HepG2 (cell line): ENCODE results near the gene CHST12. TPM values are rescaled to one million over a fixed set of nuclear protein-coding genes. Genes with fewer than 3 reads are reported as not detected.

Source experiments
- AGO1 ChIP-seq: fragments of 200-400 bp; formaldehyde crosslinking; IDR thresholded peaks from 2 replicates; pipeline ENCODE4 v1.6.1; 2017; ENCODE audit warnings: mild to moderate bottlenecking, low read depth, low read length, moderate library complexity; ENCODE audit not compliant: poor library complexity, severe bottlenecking
- TEAD2 ChIP-seq: sonication (generic); formaldehyde crosslinking; IDR thresholded peaks from 2 replicates; pipeline ENCODE4 v1.9.0; 2021; ENCODE audit warnings: missing genetic modification reagents
- ZFP62 ChIP-seq: sonication (generic); formaldehyde crosslinking; IDR thresholded peaks from 2 replicates; pipeline ENCODE4 v1.4.0; 2020; ENCODE audit warnings: missing genetic modification reagents
- ZNF816 ChIP-seq: sonication (generic); formaldehyde crosslinking; IDR thresholded peaks from 2 replicates; pipeline ENCODE4 v1.8.0; 2022; ENCODE audit warnings: missing genetic modification reagents, mild to moderate bottlenecking, borderline replicate concordance
- polyA plus RNA-seq, 8 experiments: library from polyadenylated mRNA; depleted of rRNA in 3 of 8; stranded (reverse) in 7 of 8; unstranded in 1 of 8; fragments of >200 nt; fragmentation: Illumina TruSeq in 4 of 8; extraction: Trizol in 4 of 8; gene quantifications; 2 replicates each; pipeline versions ENCODE4 v1.2.1 to v1.2.3, GENCODE V29; 2011 to 2016; ENCODE audit warnings: low read depth in 4 of 8, missing spikeins in 1 of 8, mixed read lengths in 1 of 8; ENCODE audit not compliant: insufficient read depth in 1 of 8
- total RNA-seq, 5 experiments: library from RNA; depleted of rRNA; stranded (reverse); fragments of >200 nt; fragmentation: Illumina TruSeq; extraction: Trizol; gene quantifications; 2 replicates each; pipeline ENCODE4 v1.2.3, GENCODE V29; 2016; ENCODE audit warnings: low read depth in 1 of 5
- TF ChIP-seq, protein P1 (sequence below): sonication (generic); formaldehyde crosslinking; IDR thresholded peaks from 2 replicates; pipeline ENCODE4 v1.9.0; 2021; ENCODE audit warnings: mild to moderate bottlenecking, missing genetic modification reagents
- TF ChIP-seq, protein P2 (sequence below): sonication (generic); formaldehyde crosslinking; IDR thresholded peaks from 2 replicates; pipeline ENCODE4 v1.5.0; 2020; ENCODE audit warnings: missing genetic modification reagents
- TF ChIP-seq, protein P3 (sequence below): IDR thresholded peaks from 2 replicates; pipeline ENCODE4 v1.6.1; 2016; ENCODE audit warnings: mild to moderate bottlenecking
- TF ChIP-seq, protein P4 (sequence below): sonication (generic); formaldehyde crosslinking; IDR thresholded peaks from 2 replicates; pipeline ENCODE4 v1.9.0; 2021; ENCODE audit warnings: missing genetic modification reagents, mild to moderate bottlenecking, borderline replicate concordance
- TF ChIP-seq, protein P5 (sequence below): IDR thresholded peaks from 2 replicates; pipeline ENCODE4 v1.6.1; 2016; ENCODE audit warnings: low read depth, control low read depth
- TF ChIP-seq, protein P6 (sequence below): sonication (generic); formaldehyde crosslinking; IDR thresholded peaks from 2 replicates; pipeline ENCODE4 v1.5.1; 2020; ENCODE audit warnings: mild to moderate bottlenecking, missing genetic modification reagents

The CHST12 gene
- total and polyA plus RNA-seq, 2 of the 13 experiments (the other 11 are each of a cell fraction or from before 2014, with no cell fraction given), result 6.4 to 15.8 TPM

DNA sequence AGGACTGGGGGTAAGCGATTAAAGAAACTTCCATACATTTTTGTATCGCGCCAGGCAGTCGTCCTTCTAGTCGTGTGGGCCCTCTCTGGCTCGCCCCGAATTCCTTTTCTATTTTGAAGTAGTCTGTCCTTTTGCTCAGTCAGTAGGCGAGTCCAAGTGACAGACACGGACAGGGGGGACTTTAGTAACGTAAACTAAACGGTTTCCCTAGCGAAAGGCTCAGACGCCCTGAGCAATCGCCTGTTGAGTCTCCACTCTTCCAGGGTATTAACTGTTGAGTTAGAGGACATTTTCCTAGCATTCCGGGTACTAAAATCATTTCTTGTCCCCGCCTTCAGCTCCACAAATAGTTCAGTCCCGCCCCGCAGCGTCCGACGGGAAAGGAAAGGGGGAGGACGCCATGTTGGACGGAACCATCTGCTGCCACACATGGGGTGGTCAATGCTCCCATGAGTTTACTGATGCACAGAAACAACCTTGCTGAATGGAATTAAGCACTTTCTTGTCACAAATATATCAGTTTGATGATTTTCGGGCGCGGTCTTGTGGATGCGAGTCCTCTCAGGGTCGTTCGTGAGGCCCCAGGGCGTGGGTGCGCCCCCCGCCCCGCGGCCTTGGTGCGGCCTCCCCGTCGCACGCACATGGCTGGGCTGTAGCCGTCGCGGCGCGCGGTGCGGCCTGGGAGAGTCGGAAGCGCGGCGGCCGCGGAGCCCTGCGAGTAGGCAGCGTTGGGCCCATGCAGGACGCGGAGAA is 49.0 kb upstream of the CHST12 start, which contains the start of gene EIF3B (continued):
- TF ChIP-seq, protein P1, sequence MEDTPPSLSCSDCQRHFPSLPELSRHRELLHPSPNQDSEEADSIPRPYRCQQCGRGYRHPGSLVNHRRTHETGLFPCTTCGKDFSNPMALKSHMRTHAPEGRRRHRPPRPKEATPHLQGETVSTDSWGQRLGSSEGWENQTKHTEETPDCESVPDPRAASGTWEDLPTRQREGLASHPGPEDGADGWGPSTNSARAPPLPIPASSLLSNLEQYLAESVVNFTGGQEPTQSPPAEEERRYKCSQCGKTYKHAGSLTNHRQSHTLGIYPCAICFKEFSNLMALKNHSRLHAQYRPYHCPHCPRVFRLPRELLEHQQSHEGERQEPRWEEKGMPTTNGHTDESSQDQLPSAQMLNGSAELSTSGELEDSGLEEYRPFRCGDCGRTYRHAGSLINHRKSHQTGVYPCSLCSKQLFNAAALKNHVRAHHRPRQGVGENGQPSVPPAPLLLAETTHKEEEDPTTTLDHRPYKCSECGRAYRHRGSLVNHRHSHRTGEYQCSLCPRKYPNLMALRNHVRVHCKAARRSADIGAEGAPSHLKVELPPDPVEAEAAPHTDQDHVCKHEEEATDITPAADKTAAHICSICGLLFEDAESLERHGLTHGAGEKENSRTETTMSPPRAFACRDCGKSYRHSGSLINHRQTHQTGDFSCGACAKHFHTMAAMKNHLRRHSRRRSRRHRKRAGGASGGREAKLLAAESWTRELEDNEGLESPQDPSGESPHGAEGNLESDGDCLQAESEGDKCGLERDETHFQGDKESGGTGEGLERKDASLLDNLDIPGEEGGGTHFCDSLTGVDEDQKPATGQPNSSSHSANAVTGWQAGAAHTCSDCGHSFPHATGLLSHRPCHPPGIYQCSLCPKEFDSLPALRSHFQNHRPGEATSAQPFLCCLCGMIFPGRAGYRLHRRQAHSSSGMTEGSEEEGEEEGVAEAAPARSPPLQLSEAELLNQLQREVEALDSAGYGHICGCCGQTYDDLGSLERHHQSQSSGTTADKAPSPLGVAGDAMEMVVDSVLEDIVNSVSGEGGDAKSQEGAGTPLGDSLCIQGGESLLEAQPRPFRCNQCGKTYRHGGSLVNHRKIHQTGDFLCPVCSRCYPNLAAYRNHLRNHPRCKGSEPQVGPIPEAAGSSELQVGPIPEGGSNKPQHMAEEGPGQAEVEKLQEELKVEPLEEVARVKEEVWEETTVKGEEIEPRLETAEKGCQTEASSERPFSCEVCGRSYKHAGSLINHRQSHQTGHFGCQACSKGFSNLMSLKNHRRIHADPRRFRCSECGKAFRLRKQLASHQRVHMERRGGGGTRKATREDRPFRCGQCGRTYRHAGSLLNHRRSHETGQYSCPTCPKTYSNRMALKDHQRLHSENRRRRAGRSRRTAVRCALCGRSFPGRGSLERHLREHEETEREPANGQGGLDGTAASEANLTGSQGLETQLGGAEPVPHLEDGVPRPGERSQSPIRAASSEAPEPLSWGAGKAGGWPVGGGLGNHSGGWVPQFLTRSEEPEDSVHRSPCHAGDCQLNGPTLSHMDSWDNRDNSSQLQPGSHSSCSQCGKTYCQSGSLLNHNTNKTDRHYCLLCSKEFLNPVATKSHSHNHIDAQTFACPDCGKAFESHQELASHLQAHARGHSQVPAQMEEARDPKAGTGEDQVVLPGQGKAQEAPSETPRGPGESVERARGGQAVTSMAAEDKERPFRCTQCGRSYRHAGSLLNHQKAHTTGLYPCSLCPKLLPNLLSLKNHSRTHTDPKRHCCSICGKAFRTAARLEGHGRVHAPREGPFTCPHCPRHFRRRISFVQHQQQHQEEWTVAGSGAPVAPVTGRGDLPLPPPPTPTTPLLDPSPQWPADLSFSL (CRISPR knock-in tag), result no peak
- TF ChIP-seq, protein P2, sequence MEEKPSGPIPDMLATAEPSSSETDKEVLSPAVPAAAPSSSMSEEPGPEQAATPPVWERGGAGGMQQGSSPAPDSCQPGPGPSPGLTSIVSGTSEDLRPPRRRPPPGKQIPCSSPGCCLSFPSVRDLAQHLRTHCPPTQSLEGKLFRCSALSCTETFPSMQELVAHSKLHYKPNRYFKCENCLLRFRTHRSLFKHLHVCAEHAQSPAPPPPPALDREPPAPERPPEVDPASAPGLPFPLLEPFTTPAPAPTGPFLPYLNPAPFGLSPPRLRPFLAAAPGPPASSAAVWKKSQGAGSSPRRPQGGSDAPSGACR (CRISPR knock-in tag), result no peak; the same call in 1 of the 2 replicates
- TF ChIP-seq ZFP62, result 0 out of 2 replicates have a peak, but pooled peaks have one; percentile 52
- TF ChIP-seq, protein P3, sequence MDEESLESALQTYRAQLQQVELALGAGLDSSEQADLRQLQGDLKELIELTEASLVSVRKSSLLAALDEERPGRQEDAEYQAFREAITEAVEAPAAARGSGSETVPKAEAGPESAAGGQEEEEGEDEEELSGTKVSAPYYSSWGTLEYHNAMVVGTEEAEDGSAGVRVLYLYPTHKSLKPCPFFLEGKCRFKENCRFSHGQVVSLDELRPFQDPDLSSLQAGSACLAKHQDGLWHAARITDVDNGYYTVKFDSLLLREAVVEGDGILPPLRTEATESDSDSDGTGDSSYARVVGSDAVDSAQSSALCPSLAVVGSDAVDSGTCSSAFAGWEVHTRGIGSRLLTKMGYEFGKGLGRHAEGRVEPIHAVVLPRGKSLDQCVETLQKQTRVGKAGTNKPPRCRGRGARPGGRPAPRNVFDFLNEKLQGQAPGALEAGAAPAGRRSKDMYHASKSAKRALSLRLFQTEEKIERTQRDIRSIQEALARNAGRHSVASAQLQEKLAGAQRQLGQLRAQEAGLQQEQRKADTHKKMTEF (CRISPR knock-in tag), result peak; percentile 32; the same call in 1 of the 2 replicates
- TF ChIP-seq, protein P4, sequence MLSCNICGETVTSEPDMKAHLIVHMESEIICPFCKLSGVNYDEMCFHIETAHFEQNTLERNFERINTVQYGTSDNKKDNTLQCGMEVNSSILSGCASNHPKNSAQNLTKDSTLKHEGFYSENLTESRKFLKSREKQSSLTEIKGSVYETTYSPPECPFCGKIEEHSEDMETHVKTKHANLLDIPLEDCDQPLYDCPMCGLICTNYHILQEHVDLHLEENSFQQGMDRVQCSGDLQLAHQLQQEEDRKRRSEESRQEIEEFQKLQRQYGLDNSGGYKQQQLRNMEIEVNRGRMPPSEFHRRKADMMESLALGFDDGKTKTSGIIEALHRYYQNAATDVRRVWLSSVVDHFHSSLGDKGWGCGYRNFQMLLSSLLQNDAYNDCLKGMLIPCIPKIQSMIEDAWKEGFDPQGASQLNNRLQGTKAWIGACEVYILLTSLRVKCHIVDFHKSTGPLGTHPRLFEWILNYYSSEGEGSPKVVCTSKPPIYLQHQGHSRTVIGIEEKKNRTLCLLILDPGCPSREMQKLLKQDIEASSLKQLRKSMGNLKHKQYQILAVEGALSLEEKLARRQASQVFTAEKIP (CRISPR knock-in tag), result no peak
- no peak for TF ChIP-seq ZNF816 (CRISPR knock-in tag)
- TF ChIP-seq, protein P5, sequence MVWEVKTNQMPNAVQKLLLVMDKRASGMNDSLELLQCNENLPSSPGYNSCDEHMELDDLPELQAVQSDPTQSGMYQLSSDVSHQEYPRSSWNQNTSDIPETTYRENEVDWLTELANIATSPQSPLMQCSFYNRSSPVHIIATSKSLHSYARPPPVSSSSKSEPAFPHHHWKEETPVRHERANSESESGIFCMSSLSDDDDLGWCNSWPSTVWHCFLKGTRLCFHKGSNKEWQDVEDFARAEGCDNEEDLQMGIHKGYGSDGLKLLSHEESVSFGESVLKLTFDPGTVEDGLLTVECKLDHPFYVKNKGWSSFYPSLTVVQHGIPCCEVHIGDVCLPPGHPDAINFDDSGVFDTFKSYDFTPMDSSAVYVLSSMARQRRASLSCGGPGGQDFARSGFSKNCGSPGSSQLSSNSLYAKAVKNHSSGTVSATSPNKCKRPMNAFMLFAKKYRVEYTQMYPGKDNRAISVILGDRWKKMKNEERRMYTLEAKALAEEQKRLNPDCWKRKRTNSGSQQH (CRISPR knock-in tag), result peak; percentile 80
- no peak for TF ChIP-seq AGO1
- no peak for TF ChIP-seq TEAD2 (CRISPR knock-in tag)
- TF ChIP-seq, protein P6, sequence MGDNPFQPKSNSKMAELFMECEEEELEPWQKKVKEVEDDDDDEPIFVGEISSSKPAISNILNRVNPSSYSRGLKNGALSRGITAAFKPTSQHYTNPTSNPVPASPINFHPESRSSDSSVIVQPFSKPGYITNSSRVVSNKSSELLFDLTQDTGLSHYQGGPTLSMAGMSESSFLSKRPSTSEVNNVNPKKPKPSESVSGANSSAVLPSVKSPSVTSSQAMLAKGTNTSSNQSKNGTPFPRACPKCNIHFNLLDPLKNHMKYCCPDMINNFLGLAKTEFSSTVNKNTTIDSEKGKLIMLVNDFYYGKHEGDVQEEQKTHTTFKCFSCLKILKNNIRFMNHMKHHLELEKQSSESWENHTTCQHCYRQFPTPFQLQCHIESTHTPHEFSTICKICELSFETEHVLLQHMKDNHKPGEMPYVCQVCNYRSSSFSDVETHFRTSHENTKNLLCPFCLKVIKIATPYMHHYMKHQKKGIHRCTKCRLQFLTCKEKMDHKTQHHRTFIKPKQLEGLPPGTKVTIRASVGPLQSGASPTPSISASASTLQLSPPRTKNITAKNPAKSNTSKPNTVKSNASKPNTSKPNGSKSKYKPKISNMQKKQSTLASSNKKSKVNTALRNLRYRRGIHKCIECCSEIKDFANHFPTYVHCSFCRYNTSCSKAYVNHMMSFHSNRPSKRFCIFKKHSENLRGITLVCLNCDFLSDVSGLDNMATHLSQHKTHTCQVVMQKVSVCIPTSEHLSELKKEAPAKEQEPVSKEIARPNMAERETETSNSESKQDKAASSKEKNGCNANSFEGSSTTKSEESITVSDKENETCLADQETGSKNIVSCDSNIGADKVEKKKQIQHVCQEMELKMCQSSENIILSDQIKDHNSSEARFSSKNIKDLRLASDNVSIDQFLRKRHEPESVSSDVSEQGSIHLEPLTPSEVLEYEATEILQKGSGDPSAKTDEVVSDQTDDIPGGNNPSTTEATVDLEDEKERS (CRISPR knock-in tag), result no peak; the same call in 1 of the 2 replicates
